ENCODE measurements around the gene NPPB.
A peak's percentile ranks its signal among the peaks of the same experiment; 100 is the strongest.
"Not testable (repeated sequence)": the region's sequence is repeated elsewhere in the genome, so short reads cannot be mapped to it uniquely, and the experiment has no call there.

The NPPB gene

GRCh38 chr1:11858613-11858967 lies at the start of gene NPPB:
Gene NPPB, minus strand, starts transcription at chr1:11858945. Its CDS starts 112 bp downstream, at chr1:11858833.
- no peak for DNase-seq (ENCODE audit: low read depth in 2 of 3, low spot score in 2 of 3)

GRCh38 chr1:11908095-11908675 lies 49.4 kb upstream of the NPPB start:
- peak in 1 of 3 experiments; percentile 64 for DNase-seq (ENCODE audit: low read depth in 2 of 3, low spot score in 2 of 3)

GRCh38 chr1:11907275-11908094 lies 48.7 kb upstream of the NPPB start:
- peak; percentile 59 to 77 (median 70) for DNase-seq (ENCODE audit: low read depth in 2 of 3, low spot score in 2 of 3)

GRCh38 chr1:11906870-11907269 lies 48.1 kb upstream of the NPPB start:
- no peak for DNase-seq (ENCODE audit: low read depth in 2 of 3, low spot score in 2 of 3)

GRCh38 chr1:11904978-11905377 lies 46.2 kb upstream of the NPPB start:
- no peak for DNase-seq (ENCODE audit: low read depth in 2 of 3, low spot score in 2 of 3)

GRCh38 chr1:11904156-11904555 lies 45.4 kb upstream of the NPPB start:
- DNase-seq (ENCODE audit: low read depth in 2 of 3, low spot score in 2 of 3), result not testable (repeated sequence)

GRCh38 chr1:11903210-11903609 lies 44.5 kb upstream of the NPPB start:
- no peak for DNase-seq (ENCODE audit: low read depth in 2 of 3, low spot score in 2 of 3)

- not testable (repeated sequence) for DNase-seq (ENCODE audit: low read depth in 2 of 3, low spot score in 2 of 3)
These were observed 42.7 kb upstream of the NPPB start for GRCh38 chr1:11901446-11901845.

- DNase-seq (ENCODE audit: low read depth in 2 of 3, low spot score in 2 of 3), result no peak
These were observed 40.2 kb upstream of the NPPB start for GRCh38 chr1:11898831-11899467.

GRCh38 chr1:11898086-11898785 lies 39.5 kb upstream of the NPPB start:
- DNase-seq (ENCODE audit: low read depth in 2 of 3, low spot score in 2 of 3), result no peak

GRCh38 chr1:11894501-11894900 lies 35.8 kb upstream of the NPPB start:
- not testable (repeated sequence) for DNase-seq (ENCODE audit: low read depth in 2 of 3, low spot score in 2 of 3)

- DNase-seq (ENCODE audit: low read depth in 2 of 3, low spot score in 2 of 3), result peak; percentile 16 to 65 (median 57)
These were observed 35.1 kb upstream of the NPPB start for GRCh38 chr1:11893907-11894251.

GRCh38 chr1:11891433-11892186 lies 32.9 kb upstream of the NPPB start:
- DNase-seq (ENCODE audit: low read depth in 2 of 3, low spot score in 2 of 3), result no peak

- DNase-seq (ENCODE audit: low read depth in 2 of 3, low spot score in 2 of 3), result no peak
These were observed 30.1 kb upstream of the NPPB start for GRCh38 chr1:11888877-11889208.

GRCh38 chr1:11888206-11888876 lies 29.6 kb upstream of the NPPB start:
- DNase-seq (ENCODE audit: low read depth in 2 of 3, low spot score in 2 of 3), result no peak

GRCh38 chr1:11887666-11888007 lies 28.9 kb upstream of the NPPB start:
- no peak for DNase-seq (ENCODE audit: low read depth in 2 of 3, low spot score in 2 of 3)

GRCh38 chr1:11886986-11887665 lies 28.4 kb upstream of the NPPB start:
- no peak for DNase-seq (ENCODE audit: low read depth in 2 of 3, low spot score in 2 of 3)

GRCh38 chr1:11885916-11886315 lies 27.2 kb upstream of the NPPB start:
- DNase-seq (ENCODE audit: low read depth in 2 of 3, low spot score in 2 of 3), result no peak

- DNase-seq (ENCODE audit: low read depth in 2 of 3, low spot score in 2 of 3), result no peak
These were observed 24.2 kb upstream of the NPPB start for GRCh38 chr1:11882814-11883538.

Measured in activated CD8-positive, alpha-beta memory T cell treated with anti-CD3 and anti-CD28 coated beads for 48 hours (primary cell).